ENCODE measurements around the gene EPB41L2.
"Not testable (repeated sequence)": the region's sequence is repeated elsewhere in the genome, so short reads cannot be mapped to it uniquely, and the experiment has no call there.

The EPB41L2 gene

GRCh38 chr6:130935978-130936377 is 127.1 kb downstream of the EPB41L2 start:
- no peak for DNase-seq

GRCh38 chr6:130934848-130935585 is 128.0 kb downstream of the EPB41L2 start:
- no peak for DNase-seq

GRCh38 chr6:130933712-130934200 is 129.3 kb downstream of the EPB41L2 start:
- DNase-seq, result no peak

GRCh38 chr6:130932921-130933320 is 130.1 kb downstream of the EPB41L2 start:
- DNase-seq, result no peak

GRCh38 chr6:130932438-130932837 is 130.6 kb downstream of the EPB41L2 start:
- DNase-seq, result no peak

- DNase-seq, result no peak
These were observed 131.4 kb downstream of the EPB41L2 start for GRCh38 chr6:130931683-130932082.

GRCh38 chr6:130929036-130929678 is 133.9 kb downstream of the EPB41L2 start:
- DNase-seq, result no peak

GRCh38 chr6:130928158-130928912 is 134.7 kb downstream of the EPB41L2 start:
- no peak for DNase-seq

GRCh38 chr6:130927305-130927704 is 135.7 kb downstream of the EPB41L2 start:
- DNase-seq, result no peak

GRCh38 chr6:130923350-130923749 is 139.7 kb downstream of the EPB41L2 start:
- DNase-seq, result no peak

- no peak for DNase-seq
These were observed 140.1 kb downstream of the EPB41L2 start for GRCh38 chr6:130922922-130923321.

GRCh38 chr6:130920969-130921368 is 142.1 kb downstream of the EPB41L2 start:
- DNase-seq, result no peak

GRCh38 chr6:130918171-130918570 is 144.9 kb downstream of the EPB41L2 start:
- no peak for DNase-seq

GRCh38 chr6:130915606-130916005 is 147.4 kb downstream of the EPB41L2 start:
- DNase-seq, result not testable (repeated sequence)

GRCh38 chr6:130913120-130913519 is 149.9 kb downstream of the EPB41L2 start:
- DNase-seq, result peak; percentile 28

- no peak for DNase-seq
These were observed 150.6 kb downstream of the EPB41L2 start for GRCh38 chr6:130912434-130912833.

GRCh38 chr6:130908958-130909357 is 154.1 kb downstream of the EPB41L2 start:
- DNase-seq, result no peak

GRCh38 chr6:130908188-130908587 is 154.9 kb downstream of the EPB41L2 start:
- no peak for DNase-seq

GRCh38 chr6:130907687-130908086 is 155.4 kb downstream of the EPB41L2 start:
- DNase-seq, result no peak

GRCh38 chr6:130906736-130907381 is 156.2 kb downstream of the EPB41L2 start:
- no peak for DNase-seq

- no peak for DNase-seq
These were observed 159.4 kb downstream of the EPB41L2 start for GRCh38 chr6:130903602-130904001.

GRCh38 chr6:130903007-130903406 is 160.0 kb downstream of the EPB41L2 start:
- no peak for DNase-seq

GRCh38 chr6:130900913-130901312 is 162.1 kb downstream of the EPB41L2 start:
- DNase-seq, result no peak
